Trophoblast cell (in vitro differentiated cells and primary cell): ENCODE results near the gene BABAM2.

Experiments
- DNase-seq, 2 donors: peaks; one replicate each; pipeline ENCODE4 v3.0.0-alpha.2; 2016
- H2AFZ ChIP-seq: 2 replicates; pipeline ENCODE4 v1.6.1; 2013; ENCODE audit warnings: low read length, moderate library complexity, mild to moderate bottlenecking; ENCODE audit not compliant: insufficient read depth, poor library complexity
- H2AK5ac ChIP-seq: 2 replicates; pipeline ENCODE4 v1.6.1; 2013; ENCODE audit warnings: mild to moderate bottlenecking, low read length
- H2BK120ac ChIP-seq: 2 replicates; pipeline ENCODE4 v1.6.1; 2013; ENCODE audit warnings: low read length, mild to moderate bottlenecking, moderate library complexity; ENCODE audit not compliant: insufficient read depth, poor library complexity
- H2BK12ac ChIP-seq: 2 replicates; pipeline ENCODE4 v1.6.1; 2013; ENCODE audit warnings: mild to moderate bottlenecking, low read length, moderate library complexity
- H2BK5ac ChIP-seq: 2 replicates; pipeline ENCODE4 v1.6.1; 2013; ENCODE audit warnings: low read length, low read depth, moderate library complexity, mild to moderate bottlenecking; ENCODE audit not compliant: poor library complexity
- H3K14ac ChIP-seq: 2 replicates; pipeline ENCODE4 v1.6.1; 2013; ENCODE audit warnings: mild to moderate bottlenecking, low read length
- H3K18ac ChIP-seq: 2 replicates; pipeline ENCODE4 v1.6.1; 2013; ENCODE audit warnings: mild to moderate bottlenecking, low read length
- H3K23ac ChIP-seq: 2 replicates; pipeline ENCODE4 v1.6.1; 2013; ENCODE audit warnings: low read length
- H3K27ac ChIP-seq: 2 replicates; pipeline ENCODE4 v1.5.1; 2013; ENCODE audit warnings: low read depth, mild to moderate bottlenecking, inconsistent platforms, low read length, moderate library complexity
- H3K27me3 ChIP-seq: 2 replicates; pipeline ENCODE4 v1.6.1; 2013; ENCODE audit warnings: inconsistent platforms, mild to moderate bottlenecking, low read length, moderate library complexity; ENCODE audit not compliant: insufficient read depth
- H3K36me3 ChIP-seq, 2 experiments: 1 replicate in 1 of 2; 2 replicates in 1 of 2; pipeline ENCODE4 v1.6.1; 2013; ENCODE audit warnings: low read length in 2 of 2, mild to moderate bottlenecking in 2 of 2, moderate library complexity in 1 of 2; ENCODE audit not compliant: insufficient read depth in 2 of 2, control insufficient read depth in 1 of 2
- H3K4ac ChIP-seq: 2 replicates; pipeline ENCODE4 v1.6.1; 2013; ENCODE audit warnings: low read depth, mild to moderate bottlenecking, low read length, moderate library complexity
- H3K4me1 ChIP-seq, 2 experiments: 1 replicate in 1 of 2; 2 replicates in 1 of 2; pipeline ENCODE4 v1.6.1; 2013; ENCODE audit warnings: low read length in 2 of 2, mild to moderate bottlenecking in 2 of 2, moderate library complexity in 1 of 2; ENCODE audit not compliant: insufficient read depth in 2 of 2, control insufficient read depth in 1 of 2
- H3K4me2 ChIP-seq: 2 replicates; pipeline ENCODE4 v1.6.1; 2013; ENCODE audit warnings: inconsistent platforms, mild to moderate bottlenecking, low read length, moderate library complexity
- H3K4me3 ChIP-seq: 2 replicates; pipeline ENCODE4 v1.5.1; 2013; ENCODE audit warnings: mild to moderate bottlenecking, low read depth, low read length, inconsistent platforms
- H3K79me1 ChIP-seq: one replicate; pipeline ENCODE4 v1.6.1; 2013; ENCODE audit warnings: low read length
- H3K79me2 ChIP-seq: 2 replicates; pipeline ENCODE4 v1.6.1; 2013; ENCODE audit warnings: low read length, mild to moderate bottlenecking; ENCODE audit not compliant: control insufficient read depth, insufficient read depth, poor library complexity
- H3K9ac ChIP-seq: 2 replicates; pipeline ENCODE4 v1.6.1; 2013; ENCODE audit warnings: mild to moderate bottlenecking, low read length
- H3K9me3 ChIP-seq: 2 replicates; pipeline ENCODE4 v1.6.1; 2013; ENCODE audit warnings: low read depth, mild to moderate bottlenecking, control low read depth, inconsistent platforms, low read length; ENCODE audit not compliant: insufficient read depth
- H4K12ac ChIP-seq: 2 replicates; pipeline ENCODE4 v1.6.1; 2013; ENCODE audit warnings: low read depth, mild to moderate bottlenecking, low read length, moderate library complexity
- H4K8ac ChIP-seq: 2 replicates; pipeline ENCODE4 v1.6.1; 2013; ENCODE audit warnings: low read depth, mild to moderate bottlenecking, low read length, moderate library complexity
- H4K91ac ChIP-seq: one replicate; pipeline ENCODE4 v1.6.1; 2013; ENCODE audit warnings: low read depth, mild to moderate bottlenecking, low read length, moderate library complexity
- WGBS: extraction: QIAGEN DNeasy Blood & Tissue Kit; methylation state at CpG from one replicate; pipeline ENCODE4 v1.1.7; 2013; ENCODE audit warnings: missing lambda C conversion rate; ENCODE audit not compliant: insufficient read length, insufficient coverage; ENCODE audit errors: extremely low coverage; 5-methylcytosine and 5-hydroxymethylcytosine counted together

BABAM2 gene

DNA sequence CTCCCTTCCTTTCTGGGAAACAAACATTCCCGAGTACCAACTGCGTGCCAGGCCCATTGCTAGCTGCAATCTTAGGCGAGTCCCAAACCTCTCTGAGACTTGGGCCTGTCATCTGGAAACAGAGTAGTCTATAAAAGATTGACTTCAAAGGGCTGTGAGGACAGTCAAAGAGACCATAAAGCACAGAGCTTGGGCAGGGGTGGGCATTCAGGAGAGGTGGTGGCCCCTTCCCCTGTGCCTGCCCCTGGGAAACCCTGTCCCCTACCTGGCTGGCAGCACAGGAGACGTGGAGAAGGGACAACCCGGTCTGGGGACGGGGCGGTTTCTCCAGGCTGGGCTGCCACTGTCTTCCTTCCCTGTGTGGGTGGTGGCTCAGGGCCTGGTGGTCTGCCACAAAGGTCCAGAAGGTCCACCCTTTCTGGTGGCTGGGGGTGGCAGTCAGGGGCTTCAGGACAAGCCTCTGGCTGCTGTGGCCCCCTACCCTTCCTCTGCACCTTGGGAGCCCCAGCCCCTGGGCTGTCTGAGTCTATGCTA, 468.2 kb downstream of the BABAM2 start:
- Histone ChIP-seq H3K27me3 (no peaks in the 10 kb centered on the region), H3K9me3 (no peaks in the 10 kb centered on the region), H3K18ac (no peak overlapping the region), H2AK5ac (peak overlapping the region; percentile 5), H4K12ac (no peak overlapping the region), H3K79me2 (peaks cover 4% of the 10 kb centered on the region), H3K23ac (no peak overlapping the region), H4K91ac (peak overlapping the region; percentile 8), H3K36me3 (no peaks in the 10 kb centered on the region), H3K79me1 (peaks cover 17% of the 10 kb centered on the region), H2BK120ac (peak overlapping the region; percentile 28), H3K4me3 (no peak overlapping the region), H2BK5ac (no peak overlapping the region), H3K4ac (no peak overlapping the region), H3K4me1 (peaks cover 31 to 41% of the 10 kb centered on the region in 2 experiments), H2AFZ (no peak overlapping the region), H3K27ac (no peak overlapping the region), H3K4me2 (no peak overlapping the region), H2BK12ac (no peak overlapping the region), H4K8ac (no peak overlapping the region), H3K9ac (no peak overlapping the region), H3K14ac (no peak overlapping the region)
- WGBS, result no CpG with 5 or more reads among the region's 7 CpGs
- DNase-seq, result no peak

DNA sequence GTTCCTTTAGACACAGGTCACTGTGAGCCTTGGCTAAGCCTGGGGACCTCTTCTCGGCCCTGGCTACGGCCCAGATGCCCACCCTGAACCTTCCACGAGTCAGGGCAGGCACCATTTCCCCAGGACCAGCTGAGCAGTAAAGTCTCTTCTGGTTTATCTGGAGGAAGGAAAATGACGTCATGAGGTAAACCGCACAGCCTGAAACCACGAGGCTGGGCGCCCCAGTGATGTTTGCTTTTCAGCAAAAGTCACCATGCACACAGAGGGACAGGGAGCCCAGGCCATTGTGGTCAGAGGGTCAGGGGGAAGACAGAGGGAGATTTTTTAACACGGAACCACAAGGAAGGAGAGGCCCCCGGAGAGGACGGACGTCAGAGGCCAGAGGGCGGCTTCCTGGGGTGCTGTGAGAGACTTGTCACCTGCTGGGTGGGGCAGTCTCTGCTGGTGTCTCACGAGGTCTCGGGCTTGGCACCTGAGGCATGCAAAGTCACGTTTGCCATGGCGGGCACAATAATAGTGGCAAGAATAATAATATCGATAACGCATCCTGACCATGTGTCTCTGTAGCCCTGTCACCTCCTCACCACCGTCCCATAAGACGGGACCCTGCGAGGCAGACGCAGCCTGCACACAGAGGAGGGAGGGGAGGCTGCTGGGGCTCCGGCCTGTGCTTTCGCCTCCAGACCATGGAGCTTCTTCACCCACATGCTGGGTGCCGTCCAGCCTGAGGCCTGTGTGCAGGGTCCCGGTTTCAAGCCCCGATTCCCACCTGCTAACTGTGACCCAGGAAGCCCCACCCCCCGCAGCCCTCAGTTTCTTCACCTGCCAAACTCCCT, 468.9 kb downstream of the BABAM2 start:
- Histone ChIP-seq H4K12ac (no peak overlapping the region), H3K18ac (no peak overlapping the region), H3K4me2 (no peak overlapping the region), H2BK120ac (no peak overlapping the region), H3K4me3 (no peak overlapping the region), H3K27ac (no peak overlapping the region), H4K8ac (no peak overlapping the region), H3K27me3 (no peaks in the 10 kb centered on the region), H3K14ac (no peak overlapping the region), H3K9ac (no peak overlapping the region), H3K79me1 (peaks cover 19% of the 10 kb centered on the region), H3K4me1 (peaks cover 31 to 43% of the 10 kb centered on the region in 2 experiments), H2BK12ac (peak overlapping the region; percentile 44), H4K91ac (peak overlapping the region; percentile 15), H3K9me3 (no peaks in the 10 kb centered on the region), H3K23ac (no peak overlapping the region), H2AFZ (no peak overlapping the region), H2AK5ac (peak overlapping the region; percentile 45), H3K4ac (no peak overlapping the region), H3K36me3 (no peaks in the 10 kb centered on the region), H3K79me2 (peaks cover 4% of the 10 kb centered on the region), H2BK5ac (no peak overlapping the region)
- DNase-seq, result peak in 1 of 2 donors; percentile 45
- no CpG with 5 or more reads among the region's 28 CpGs for WGBS

DNA sequence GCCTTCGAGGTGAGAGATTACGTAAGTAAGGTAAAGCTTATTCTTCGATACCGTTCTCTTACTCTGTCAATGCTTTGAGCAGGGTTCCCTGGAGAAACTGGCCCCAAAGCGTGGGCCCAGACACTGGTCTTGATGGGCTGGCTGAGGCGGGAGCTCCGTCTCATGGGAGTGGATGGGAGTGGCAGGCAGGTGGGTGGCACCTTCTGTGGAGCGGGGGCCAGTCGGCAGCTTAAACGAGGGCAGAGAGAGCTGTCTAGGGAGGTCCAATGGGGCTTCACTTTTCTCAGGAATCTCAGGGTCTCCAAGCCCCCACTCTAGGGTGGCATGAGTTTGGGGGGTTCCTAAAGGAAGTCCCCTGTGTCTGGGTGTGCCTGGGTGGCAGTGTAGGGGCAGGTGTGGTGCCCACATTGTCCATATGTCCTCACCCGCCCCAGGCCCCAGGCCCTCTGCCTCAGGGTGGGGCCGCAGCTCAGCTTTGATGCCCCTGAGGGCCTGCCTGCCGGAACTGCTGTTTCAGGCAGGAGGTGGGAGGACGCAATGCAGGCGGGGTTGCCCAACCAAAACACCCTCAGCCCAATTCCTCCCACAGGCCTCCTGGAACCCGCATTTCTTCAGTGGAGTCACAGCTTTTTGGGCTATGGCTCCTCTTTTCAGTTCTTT, 469.7 kb downstream of the BABAM2 start:
- peak overlapping the region; percentile 44 for H2BK12ac ChIP-seq

DNA sequence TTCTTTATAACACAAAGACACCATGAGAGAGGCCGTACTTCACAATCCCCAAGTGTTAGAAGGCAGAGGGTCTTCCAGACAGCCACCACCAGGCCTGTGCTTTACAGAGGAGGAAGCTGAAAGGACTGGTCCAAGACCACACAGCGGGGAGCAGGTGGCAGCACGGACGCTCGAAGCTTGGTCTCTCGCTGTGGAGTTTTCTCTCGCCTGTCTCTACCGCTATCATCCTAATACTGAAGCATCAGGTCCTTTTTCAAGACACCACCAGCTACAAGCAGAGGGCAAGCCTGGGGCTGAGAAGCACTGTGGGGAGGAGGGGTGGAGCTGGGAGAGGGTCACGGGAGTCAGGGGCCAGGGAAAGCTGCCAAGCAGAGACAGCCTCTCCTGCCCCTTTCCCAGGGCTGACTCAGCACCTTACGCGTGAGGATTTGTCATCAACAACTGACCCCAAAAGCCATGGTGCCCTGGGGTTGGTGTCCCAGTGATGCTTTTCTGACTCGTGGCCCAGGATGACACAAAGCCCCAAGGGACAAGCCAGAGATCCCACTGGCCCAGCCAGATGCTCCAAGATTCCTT, 470.3 kb downstream of the BABAM2 start:
- Histone ChIP-seq H2BK12ac (peak overlapping the region; percentile 47), H3K23ac (no peak overlapping the region), H2AK5ac (no peak overlapping the region), H3K79me1 (peaks cover 17% of the 10 kb centered on the region), H4K8ac (peak overlapping the region; percentile 5), H4K91ac (peak overlapping the region; percentile 47), H4K12ac (no peak overlapping the region), H2BK120ac (peak overlapping the region; percentile 18), H3K4ac (peak overlapping the region; percentile 10), H3K9me3 (no peaks in the 10 kb centered on the region), H3K18ac (no peak overlapping the region), H3K4me2 (no peak overlapping the region), H3K14ac (peak overlapping the region; percentile 14), H3K79me2 (peaks cover 4% of the 10 kb centered on the region), H3K27me3 (no peaks in the 10 kb centered on the region), H3K4me3 (no peak overlapping the region), H2AFZ (no peak overlapping the region), H3K9ac (no peak overlapping the region), H3K27ac (no peak overlapping the region), H3K4me1 (peaks cover 24 to 41% of the 10 kb centered on the region in 2 experiments), H2BK5ac (no peak overlapping the region), H3K36me3 (no peaks in the 10 kb centered on the region)
- peak; percentile 53 to 63 for DNase-seq
- WGBS, result no CpG with 5 or more reads among the region's 12 CpGs

More for the DNA sequence above, 469.7 kb downstream of the BABAM2 start:
- Histone ChIP-seq H3K9ac (no peak overlapping the region), H3K23ac (no peak overlapping the region), H2AFZ (no peak overlapping the region), H2BK120ac (no peak overlapping the region), H3K14ac (no peak overlapping the region), H4K12ac (no peak overlapping the region), H3K4ac (no peak overlapping the region), H3K79me1 (peaks cover 18% of the 10 kb centered on the region), H3K27me3 (no peaks in the 10 kb centered on the region), H3K4me1 (peaks cover 29 to 45% of the 10 kb centered on the region in 2 experiments), H3K79me2 (peaks cover 4% of the 10 kb centered on the region), H4K8ac (no peak overlapping the region), H3K9me3 (no peaks in the 10 kb centered on the region), H3K36me3 (no peaks in the 10 kb centered on the region), H3K18ac (no peak overlapping the region), H3K4me3 (no peak overlapping the region), H2AK5ac (peak overlapping the region; percentile 70), H3K4me2 (no peak overlapping the region), H3K27ac (no peak overlapping the region), H2BK5ac (no peak overlapping the region), H4K91ac (peak overlapping the region; percentile 47)
- WGBS, result no CpG with 5 or more reads among the region's 16 CpGs
- peak; percentile 83 to 87 for DNase-seq
